Neuron (in vitro differentiated cells): ENCODE data around the gene MEOX1.

Source experiments
- H2AFZ ChIP-seq: one replicate; pipeline ENCODE4 v1.6.1; 2013; ENCODE audit warnings: low read depth, mild to moderate bottlenecking, inconsistent platforms, low read length, moderate library complexity
- H3K27me3 ChIP-seq: one replicate; pipeline ENCODE4 v1.6.1; 2013; ENCODE audit warnings: low read length; ENCODE audit not compliant: insufficient read depth
- H3K36me3 ChIP-seq: one replicate; pipeline ENCODE4 v1.6.1; 2013; ENCODE audit warnings: low read length; ENCODE audit not compliant: insufficient read depth
- H3K4me1 ChIP-seq: one replicate; pipeline ENCODE4 v1.6.1; 2013; ENCODE audit warnings: low read length; ENCODE audit not compliant: insufficient read depth
- H3K4me3 ChIP-seq: 2 replicates; pipeline ENCODE4 v1.5.1; 2013; ENCODE audit warnings: mild to moderate bottlenecking, low read length, moderate library complexity
- H3K9me3 ChIP-seq: one replicate; pipeline ENCODE4 v1.6.1; 2013; ENCODE audit warnings: low read length

MEOX1 gene

DNA sequence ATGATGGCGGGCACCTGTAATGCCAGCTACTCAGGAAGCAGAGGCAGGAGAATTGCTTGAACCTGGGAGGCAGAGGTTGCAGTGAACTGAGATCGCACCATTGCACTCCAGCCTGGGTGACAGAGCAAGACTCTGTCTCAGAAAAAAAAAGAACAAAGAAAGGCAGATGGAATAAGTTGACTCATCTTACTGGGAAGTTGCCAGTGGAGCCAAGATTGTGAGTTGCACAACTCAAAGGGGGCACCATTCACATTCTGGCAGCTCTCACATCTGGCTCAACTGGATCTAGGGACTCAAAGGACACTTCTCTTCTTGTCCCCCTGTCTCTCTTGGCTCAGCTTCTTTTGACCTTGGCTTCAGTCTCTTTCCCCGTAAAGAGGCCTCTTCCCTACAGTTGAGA is 61.9 kb downstream of the MEOX1 start:
- no peak overlapping the region for H3K4me3 ChIP-seq
- H3K9me3 ChIP-seq = no peaks in the 10 kb centered on the region
- H3K27me3 ChIP-seq = no peaks in the 10 kb centered on the region
- no peaks in the 10 kb centered on the region for H3K4me1 ChIP-seq
- H2AFZ ChIP-seq = no peak overlapping the region
- H3K36me3 ChIP-seq = no peaks in the 10 kb centered on the region

DNA sequence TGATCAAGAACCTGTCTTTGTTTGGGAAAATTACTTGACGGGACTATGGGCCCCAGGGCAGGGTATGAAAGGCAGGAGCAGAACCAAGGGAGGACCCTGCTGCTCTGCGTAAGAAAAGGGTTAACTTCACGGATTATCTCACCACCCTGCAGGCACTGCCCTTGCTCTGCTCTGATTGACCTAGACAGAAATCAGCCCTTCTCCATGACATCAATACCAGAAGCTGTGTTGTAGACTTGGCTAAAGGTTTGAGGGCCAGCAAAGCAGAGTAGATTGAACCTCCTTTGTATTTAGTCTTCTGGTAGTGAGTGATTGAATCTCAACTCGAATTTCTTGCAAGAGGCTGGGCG is 62.7 kb downstream of the MEOX1 start:
- no peak overlapping the region for H3K4me3 ChIP-seq
- H3K9me3 ChIP-seq = no peaks in the 10 kb centered on the region
- no peaks in the 10 kb centered on the region for H3K27me3 ChIP-seq
- no peak overlapping the region for H2AFZ ChIP-seq
- H3K4me1 ChIP-seq = no peaks in the 10 kb centered on the region
- no peaks in the 10 kb centered on the region for H3K36me3 ChIP-seq

DNA sequence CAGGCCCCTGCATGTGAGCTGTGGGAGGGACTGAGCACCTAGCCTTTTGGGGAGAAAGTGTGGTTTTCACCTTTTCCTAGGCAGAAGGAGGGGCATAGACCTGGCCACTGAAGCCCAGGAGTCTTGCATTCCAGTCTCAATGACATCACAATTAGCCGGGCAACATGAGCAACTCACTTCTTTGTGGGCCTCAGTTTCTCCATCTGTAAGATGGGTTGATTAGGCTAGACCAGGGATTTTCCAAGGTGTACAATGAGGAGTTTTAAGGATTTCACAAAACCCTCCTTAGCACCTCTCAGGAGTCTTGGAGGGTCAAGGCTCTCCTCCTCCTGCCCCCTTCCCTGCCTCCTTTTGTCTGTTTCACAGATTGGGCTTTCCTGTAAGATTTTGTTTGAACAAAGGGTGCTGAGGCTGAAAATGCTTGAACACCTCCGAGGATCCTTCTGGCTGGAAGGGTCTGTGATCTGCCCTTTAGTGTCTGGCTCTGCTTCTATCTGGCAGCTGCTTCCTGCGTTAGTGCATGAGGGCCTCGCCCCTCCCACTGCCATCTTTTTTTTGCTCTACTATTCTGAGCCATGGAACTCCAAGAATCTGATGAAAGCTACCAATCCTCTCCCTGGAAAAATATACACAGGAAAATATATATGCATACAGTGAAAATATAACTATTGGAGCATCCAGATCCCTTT is 63.2 kb downstream of the MEOX1 start:
- H3K4me1 ChIP-seq = no peaks in the 10 kb centered on the region
- H3K4me3 ChIP-seq = no peak overlapping the region
- H3K27me3 ChIP-seq = no peaks in the 10 kb centered on the region
- no peaks in the 10 kb centered on the region for H3K36me3 ChIP-seq
- no peak overlapping the region for H2AFZ ChIP-seq
- no peaks in the 10 kb centered on the region for H3K9me3 ChIP-seq

- no peak overlapping the region for H3K4me3 ChIP-seq
- H3K9me3 ChIP-seq = no peaks in the 10 kb centered on the region
- no peak overlapping the region for H2AFZ ChIP-seq
- no peaks in the 10 kb centered on the region for H3K36me3 ChIP-seq
- no peaks in the 10 kb centered on the region for H3K4me1 ChIP-seq
- no peaks in the 10 kb centered on the region for H3K27me3 ChIP-seq
Observed at GRCh38 chr17:43597624-43598356, 63.9 kb downstream of the MEOX1 start.

DNA sequence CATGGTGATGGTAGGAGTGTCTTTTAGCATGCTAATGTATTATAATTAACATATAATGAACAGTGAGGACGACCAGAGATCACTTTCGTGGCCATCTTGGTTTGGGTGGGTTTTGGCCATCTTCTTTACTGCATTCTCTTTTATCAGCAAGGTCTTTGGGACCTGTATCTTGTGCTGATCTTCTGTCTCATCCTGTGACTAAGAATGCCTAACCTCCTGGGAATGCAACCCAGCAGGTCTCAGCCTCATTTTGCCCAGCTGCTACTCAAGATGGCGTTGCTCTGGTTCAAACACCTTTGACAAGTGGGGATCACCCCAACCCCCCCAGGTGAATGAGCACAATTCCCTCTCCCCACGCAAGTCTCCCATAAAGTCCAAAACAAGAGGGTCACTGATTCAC is 66.3 kb downstream of the MEOX1 start:
- no peak overlapping the region for H3K4me3 ChIP-seq
- H2AFZ ChIP-seq = no peak overlapping the region
- no peaks in the 10 kb centered on the region for H3K36me3 ChIP-seq
- H3K27me3 ChIP-seq = peaks cover 4% of the 10 kb centered on the region
- no peaks in the 10 kb centered on the region for H3K9me3 ChIP-seq
- H3K4me1 ChIP-seq = no peaks in the 10 kb centered on the region

- no peaks in the 10 kb centered on the region for H3K4me1 ChIP-seq
- H3K36me3 ChIP-seq = no peaks in the 10 kb centered on the region
- H3K9me3 ChIP-seq = no peaks in the 10 kb centered on the region
- H2AFZ ChIP-seq = no peak overlapping the region
- no peak overlapping the region for H3K4me3 ChIP-seq
- peaks cover 4% of the 10 kb centered on the region for H3K27me3 ChIP-seq
Observed at GRCh38 chr17:43591779-43592562, 69.8 kb downstream of the MEOX1 start.

DNA sequence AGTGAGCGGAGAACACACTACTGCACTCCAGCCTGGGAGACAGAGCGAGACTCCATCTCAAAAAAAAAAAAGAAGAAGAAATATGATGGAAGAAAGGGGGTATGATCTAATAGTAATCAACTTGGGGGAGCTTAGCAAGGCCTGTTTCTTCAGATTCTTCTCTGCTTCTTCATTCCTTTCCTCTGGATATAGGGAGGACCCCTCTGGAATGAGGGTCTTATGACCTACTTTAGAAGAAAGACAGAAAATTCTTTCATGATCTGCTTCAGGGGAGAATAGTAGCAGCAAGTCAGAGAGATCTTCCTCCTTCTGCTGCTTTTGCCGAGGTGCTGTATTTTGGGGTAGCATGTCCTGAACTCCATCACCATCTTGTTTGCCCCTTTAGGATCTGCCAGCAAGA is 70.7 kb downstream of the MEOX1 start:
- Histone ChIP-seq H2AFZ (no peak overlapping the region), H3K9me3 (no peaks in the 10 kb centered on the region), H3K4me3 (no peak overlapping the region), H3K27me3 (peaks cover 4% of the 10 kb centered on the region), H3K36me3 (no peaks in the 10 kb centered on the region), H3K4me1 (no peaks in the 10 kb centered on the region)
